IPS-20b (cell line): ENCODE measurements around the gene RAB36.

Experiments used
- H3K27ac ChIP-seq: one replicate; pipeline ENCODE4 v1.5.1; 2013; ENCODE audit warnings: low read length
- H3K27me3 ChIP-seq: 2 replicates; pipeline ENCODE4 v1.6.1; 2013; ENCODE audit warnings: mild to moderate bottlenecking, low read length, inconsistent platforms; ENCODE audit not compliant: insufficient read depth
- H3K36me3 ChIP-seq: 2 replicates; pipeline ENCODE4 v1.6.1; 2013; ENCODE audit warnings: low read depth, mild to moderate bottlenecking, inconsistent platforms, low read length, moderate library complexity; ENCODE audit not compliant: insufficient read depth
- H3K4me1 ChIP-seq: 2 replicates; pipeline ENCODE4 v1.6.1; 2013; ENCODE audit warnings: mild to moderate bottlenecking, control low read depth, inconsistent platforms, low read length, moderate library complexity; ENCODE audit not compliant: insufficient read depth
- H3K4me3 ChIP-seq: 2 replicates; pipeline ENCODE4 v1.5.1; 2013; ENCODE audit warnings: mild to moderate bottlenecking, low read length, inconsistent platforms
- H3K9ac ChIP-seq: 2 replicates; pipeline ENCODE4 v1.6.1; 2013; ENCODE audit warnings: low read depth, mild to moderate bottlenecking, inconsistent platforms, low read length, moderate library complexity
- H3K9me3 ChIP-seq: 2 replicates; pipeline ENCODE4 v1.6.1; 2013; ENCODE audit warnings: mild to moderate bottlenecking, low read depth, low read length, inconsistent platforms; ENCODE audit not compliant: insufficient read depth

RAB36 gene

GRCh38 chr22:23158516-23159290 is 13.4 kb downstream of the RAB36 start:
- H3K4me3 ChIP-seq, result no peak overlapping the region
- no peak overlapping the region for H3K9ac ChIP-seq

GRCh38 chr22:23159291-23159630 is 14.0 kb downstream of the RAB36 start:
- Histone ChIP-seq H3K9me3 (no peaks in the 10 kb centered on the region), H3K36me3 (no peaks in the 10 kb centered on the region), H3K27me3 (no peaks in the 10 kb centered on the region), H3K4me1 (no peaks in the 10 kb centered on the region), H3K9ac (no peak overlapping the region), H3K27ac (no peak overlapping the region), H3K4me3 (no peak overlapping the region)

More at GRCh38 chr22:23158516-23159290, 13.4 kb downstream of the RAB36 start:
- no peaks in the 10 kb centered on the region for H3K9me3 ChIP-seq
- no peaks in the 10 kb centered on the region for H3K27me3 ChIP-seq
- H3K4me1 ChIP-seq, result no peaks in the 10 kb centered on the region
- no peak overlapping the region for H3K27ac ChIP-seq
- H3K36me3 ChIP-seq, result no peaks in the 10 kb centered on the region

GRCh38 chr22:23161029-23161428 is 15.8 kb downstream of the RAB36 start:
- Histone ChIP-seq H3K27me3 (no peaks in the 10 kb centered on the region), H3K27ac (no peak overlapping the region), H3K36me3 (no peaks in the 10 kb centered on the region), H3K9me3 (no peaks in the 10 kb centered on the region), H3K9ac (no peak overlapping the region), H3K4me3 (no peak overlapping the region), H3K4me1 (no peaks in the 10 kb centered on the region)

DNA sequence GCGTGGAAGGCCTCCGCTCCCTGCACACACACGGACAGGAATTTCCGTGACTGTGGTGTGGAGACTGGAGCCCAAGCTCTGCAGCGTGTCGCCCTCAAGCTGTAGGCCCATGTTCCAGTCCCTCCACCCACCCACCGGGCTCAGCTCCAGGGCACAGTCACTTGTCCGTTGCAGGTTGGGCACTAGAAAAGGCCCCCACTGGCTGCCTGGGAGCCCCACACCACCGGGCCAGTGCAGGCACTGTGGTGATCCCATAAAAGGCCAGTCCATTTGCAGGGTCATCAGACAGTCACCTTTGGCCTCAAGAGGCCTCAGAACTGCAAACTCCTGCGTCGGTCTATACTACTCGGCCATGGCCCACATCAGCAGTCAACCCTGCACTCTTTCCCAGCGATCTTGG is 16.3 kb downstream of the RAB36 start:
- Histone ChIP-seq H3K36me3 (no peaks in the 10 kb centered on the region), H3K4me1 (no peaks in the 10 kb centered on the region; the same call in 1 of the 2 replicates), H3K27me3 (no peaks in the 10 kb centered on the region), H3K9ac (no peak overlapping the region), H3K27ac (no peak overlapping the region), H3K4me3 (no peak overlapping the region), H3K9me3 (no peaks in the 10 kb centered on the region)

GRCh38 chr22:23163665-23164064 is 18.4 kb downstream of the RAB36 start:
- Histone ChIP-seq H3K9me3 (no peaks in the 10 kb centered on the region), H3K36me3 (no peaks in the 10 kb centered on the region), H3K9ac (no peak overlapping the region), H3K4me3 (no peak overlapping the region), H3K4me1 (peaks cover 3% of the 10 kb centered on the region; the same call in 1 of the 2 replicates), H3K27ac (no peak overlapping the region), H3K27me3 (no peaks in the 10 kb centered on the region)

DNA sequence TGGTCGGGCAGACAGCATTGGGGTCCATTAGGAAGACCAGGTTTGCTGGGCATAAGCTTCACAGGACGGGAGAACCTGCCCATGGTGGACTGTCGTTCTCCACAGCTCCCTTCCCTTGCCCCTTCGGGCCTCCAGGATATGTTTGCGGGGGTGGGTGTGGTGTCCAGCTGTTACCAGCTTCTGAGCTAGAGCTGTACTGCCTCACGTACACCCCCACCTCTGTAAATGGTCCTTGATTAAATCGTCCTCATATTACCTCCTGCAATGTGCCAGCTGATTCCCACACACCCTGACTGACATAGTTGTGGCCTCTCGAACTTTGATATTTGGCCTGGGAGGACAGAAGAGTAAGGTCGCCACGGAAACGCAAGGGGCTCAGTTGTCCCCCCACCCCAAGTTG is 18.8 kb downstream of the RAB36 start:
- Histone ChIP-seq H3K27ac (no peak overlapping the region), H3K27me3 (no peaks in the 10 kb centered on the region), H3K9me3 (no peaks in the 10 kb centered on the region), H3K4me1 (peaks cover 3% of the 10 kb centered on the region; the same call in 1 of the 2 replicates), H3K36me3 (no peaks in the 10 kb centered on the region), H3K9ac (no peak overlapping the region), H3K4me3 (no peak overlapping the region)

- Histone ChIP-seq H3K36me3 (no peaks in the 10 kb centered on the region), H3K9me3 (no peaks in the 10 kb centered on the region), H3K27me3 (no peaks in the 10 kb centered on the region), H3K4me3 (no peak overlapping the region), H3K4me1 (peaks cover 3% of the 10 kb centered on the region; the same call in 1 of the 2 replicates), H3K27ac (no peak overlapping the region), H3K9ac (no peak overlapping the region)
These were observed 21.0 kb downstream of the RAB36 start for GRCh38 chr22:23166042-23166831.

- peaks cover 3% of the 10 kb centered on the region; the same call in 1 of the 2 replicates for H3K4me1 ChIP-seq
- no peak overlapping the region for H3K9ac ChIP-seq
- H3K4me3 ChIP-seq, result no peak overlapping the region
- no peak overlapping the region for H3K27ac ChIP-seq
- no peaks in the 10 kb centered on the region for H3K27me3 ChIP-seq
- H3K9me3 ChIP-seq, result no peaks in the 10 kb centered on the region
- no peaks in the 10 kb centered on the region for H3K36me3 ChIP-seq
These were observed 21.8 kb downstream of the RAB36 start for GRCh38 chr22:23166841-23167616.

DNA sequence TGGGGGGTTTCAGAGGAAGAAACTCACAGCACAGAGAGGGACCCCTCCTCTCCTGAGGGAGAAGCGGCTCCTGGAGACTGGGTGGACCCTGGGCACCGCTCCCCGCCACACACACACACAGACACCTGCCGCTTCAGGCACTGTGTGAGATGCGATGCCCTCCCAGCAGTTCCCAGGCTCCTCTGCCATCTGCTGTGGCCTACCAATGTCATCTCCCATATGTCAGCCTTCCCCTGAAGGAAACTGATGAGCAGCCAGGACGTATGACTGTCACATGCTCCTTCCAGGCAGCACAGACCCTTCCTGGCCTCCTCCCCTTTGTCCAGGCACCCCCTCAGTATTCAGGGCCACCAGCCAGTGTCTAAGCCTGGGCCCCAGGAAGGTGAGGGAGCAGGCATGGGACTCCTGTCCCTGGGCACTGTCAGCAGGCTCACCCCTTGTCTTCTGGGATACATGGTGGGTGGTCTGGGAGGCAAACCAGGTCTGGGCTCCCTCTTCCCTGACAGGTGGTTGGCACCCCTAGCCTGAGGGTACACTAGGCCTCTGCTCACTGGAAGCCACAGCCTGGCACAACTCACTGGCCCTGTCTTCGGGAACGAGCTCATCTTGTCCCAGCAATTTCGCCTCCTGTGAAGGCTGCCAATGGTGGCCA is 23.2 kb downstream of the RAB36 start:
- Histone ChIP-seq H3K27ac (no peak overlapping the region), H3K36me3 (no peaks in the 10 kb centered on the region), H3K9me3 (no peaks in the 10 kb centered on the region), H3K9ac (no peak overlapping the region), H3K27me3 (no peaks in the 10 kb centered on the region), H3K4me1 (peaks cover 3% of the 10 kb centered on the region; the same call in 1 of the 2 replicates), H3K4me3 (no peak overlapping the region)

DNA sequence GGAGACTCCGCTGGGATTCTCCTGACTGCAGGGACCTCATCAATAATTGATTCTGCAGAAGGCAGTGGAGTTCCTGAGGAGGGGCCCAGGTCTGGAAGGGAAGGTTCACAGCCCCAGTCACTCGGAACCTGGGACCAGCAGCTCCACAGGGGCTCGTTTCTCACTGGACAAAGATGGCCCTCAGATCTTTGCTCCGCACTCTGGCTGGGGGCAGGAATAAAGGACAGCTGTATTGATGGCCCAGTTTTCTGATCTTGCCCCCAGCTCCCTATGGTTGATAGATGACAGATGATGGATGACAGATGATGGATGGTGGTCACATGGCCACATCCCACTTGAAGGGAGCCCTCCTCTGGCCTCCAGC is 23.7 kb downstream of the RAB36 start:
- Histone ChIP-seq H3K27ac (no peak overlapping the region), H3K4me3 (no peak overlapping the region), H3K9me3 (no peaks in the 10 kb centered on the region), H3K9ac (no peak overlapping the region), H3K4me1 (peaks cover 3% of the 10 kb centered on the region; the same call in 1 of the 2 replicates), H3K36me3 (no peaks in the 10 kb centered on the region), H3K27me3 (no peaks in the 10 kb centered on the region)
